Trophoblast cell (in vitro differentiated cells and primary cell): ENCODE measurements around the gene CD244.

Experiments used
- DNase-seq, 2 donors: peaks; one replicate each; pipeline ENCODE4 v3.0.0-alpha.2; 2016
- H2AFZ ChIP-seq: 2 replicates; pipeline ENCODE4 v1.6.1; 2013; ENCODE audit warnings: low read length, moderate library complexity, mild to moderate bottlenecking; ENCODE audit not compliant: insufficient read depth, poor library complexity
- H2AK5ac ChIP-seq: 2 replicates; pipeline ENCODE4 v1.6.1; 2013; ENCODE audit warnings: mild to moderate bottlenecking, low read length
- H2BK120ac ChIP-seq: 2 replicates; pipeline ENCODE4 v1.6.1; 2013; ENCODE audit warnings: low read length, mild to moderate bottlenecking, moderate library complexity; ENCODE audit not compliant: insufficient read depth, poor library complexity
- H2BK12ac ChIP-seq: 2 replicates; pipeline ENCODE4 v1.6.1; 2013; ENCODE audit warnings: mild to moderate bottlenecking, low read length, moderate library complexity
- H2BK5ac ChIP-seq: 2 replicates; pipeline ENCODE4 v1.6.1; 2013; ENCODE audit warnings: low read length, low read depth, moderate library complexity, mild to moderate bottlenecking; ENCODE audit not compliant: poor library complexity
- H3K14ac ChIP-seq: 2 replicates; pipeline ENCODE4 v1.6.1; 2013; ENCODE audit warnings: mild to moderate bottlenecking, low read length
- H3K18ac ChIP-seq: 2 replicates; pipeline ENCODE4 v1.6.1; 2013; ENCODE audit warnings: mild to moderate bottlenecking, low read length
- H3K23ac ChIP-seq: 2 replicates; pipeline ENCODE4 v1.6.1; 2013; ENCODE audit warnings: low read length
- H3K27ac ChIP-seq: 2 replicates; pipeline ENCODE4 v1.5.1; 2013; ENCODE audit warnings: low read depth, mild to moderate bottlenecking, inconsistent platforms, low read length, moderate library complexity
- H3K27me3 ChIP-seq: 2 replicates; pipeline ENCODE4 v1.6.1; 2013; ENCODE audit warnings: inconsistent platforms, mild to moderate bottlenecking, low read length, moderate library complexity; ENCODE audit not compliant: insufficient read depth
- H3K36me3 ChIP-seq, 2 experiments: 1 replicate in 1 of 2; 2 replicates in 1 of 2; pipeline ENCODE4 v1.6.1; 2013; ENCODE audit warnings: low read length in 2 of 2, mild to moderate bottlenecking in 2 of 2, moderate library complexity in 1 of 2; ENCODE audit not compliant: insufficient read depth in 2 of 2, control insufficient read depth in 1 of 2
- H3K4ac ChIP-seq: 2 replicates; pipeline ENCODE4 v1.6.1; 2013; ENCODE audit warnings: low read depth, mild to moderate bottlenecking, low read length, moderate library complexity
- H3K4me1 ChIP-seq, 2 experiments: 1 replicate in 1 of 2; 2 replicates in 1 of 2; pipeline ENCODE4 v1.6.1; 2013; ENCODE audit warnings: low read length in 2 of 2, mild to moderate bottlenecking in 2 of 2, moderate library complexity in 1 of 2; ENCODE audit not compliant: insufficient read depth in 2 of 2, control insufficient read depth in 1 of 2
- H3K4me2 ChIP-seq: 2 replicates; pipeline ENCODE4 v1.6.1; 2013; ENCODE audit warnings: inconsistent platforms, mild to moderate bottlenecking, low read length, moderate library complexity
- H3K4me3 ChIP-seq: 2 replicates; pipeline ENCODE4 v1.5.1; 2013; ENCODE audit warnings: mild to moderate bottlenecking, low read depth, low read length, inconsistent platforms
- H3K79me1 ChIP-seq: one replicate; pipeline ENCODE4 v1.6.1; 2013; ENCODE audit warnings: low read length
- H3K79me2 ChIP-seq: 2 replicates; pipeline ENCODE4 v1.6.1; 2013; ENCODE audit warnings: low read length, mild to moderate bottlenecking; ENCODE audit not compliant: control insufficient read depth, insufficient read depth, poor library complexity
- H3K9ac ChIP-seq: 2 replicates; pipeline ENCODE4 v1.6.1; 2013; ENCODE audit warnings: mild to moderate bottlenecking, low read length
- H3K9me3 ChIP-seq: 2 replicates; pipeline ENCODE4 v1.6.1; 2013; ENCODE audit warnings: low read depth, mild to moderate bottlenecking, control low read depth, inconsistent platforms, low read length; ENCODE audit not compliant: insufficient read depth
- H4K12ac ChIP-seq: 2 replicates; pipeline ENCODE4 v1.6.1; 2013; ENCODE audit warnings: low read depth, mild to moderate bottlenecking, low read length, moderate library complexity
- H4K8ac ChIP-seq: 2 replicates; pipeline ENCODE4 v1.6.1; 2013; ENCODE audit warnings: low read depth, mild to moderate bottlenecking, low read length, moderate library complexity
- H4K91ac ChIP-seq: one replicate; pipeline ENCODE4 v1.6.1; 2013; ENCODE audit warnings: low read depth, mild to moderate bottlenecking, low read length, moderate library complexity
- WGBS: extraction: QIAGEN DNeasy Blood & Tissue Kit; methylation state at CpG from one replicate; pipeline ENCODE4 v1.1.7; 2013; ENCODE audit warnings: missing lambda C conversion rate; ENCODE audit not compliant: insufficient read length, insufficient coverage; ENCODE audit errors: extremely low coverage; 5-methylcytosine and 5-hydroxymethylcytosine counted together

CD244 gene

DNA sequence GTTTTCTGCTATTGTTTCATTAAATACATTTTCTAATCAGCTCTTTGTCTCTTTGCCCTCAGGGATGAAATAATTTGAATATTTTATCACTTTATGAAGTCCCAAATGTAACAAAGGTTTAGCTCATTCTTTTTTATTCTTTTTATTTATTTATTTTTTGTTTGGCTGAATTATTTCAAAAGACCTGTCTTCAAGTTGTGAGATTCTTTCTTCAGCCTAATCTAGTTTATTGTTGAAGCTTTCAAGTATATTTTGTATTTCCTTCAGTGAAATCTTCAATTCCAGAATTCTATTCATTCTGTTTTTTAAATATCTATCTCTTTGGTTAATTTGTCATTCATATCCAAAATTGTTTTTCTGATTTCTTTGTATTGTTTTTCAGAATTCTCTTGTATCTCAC, 55.9 kb downstream of the CD244 start:
- no peak overlapping the region for H3K27ac ChIP-seq
- H3K23ac ChIP-seq = no peak overlapping the region
- no peak overlapping the region for H4K8ac ChIP-seq
- H3K4ac ChIP-seq = no peak overlapping the region
- H2AK5ac ChIP-seq = no peak overlapping the region
- H3K9me3 ChIP-seq = peaks cover 6% of the 10 kb centered on the region
- no peaks in the 10 kb centered on the region for H3K27me3 ChIP-seq
- no peaks in the 10 kb centered on the region for H3K79me1 ChIP-seq
- no peaks in the 10 kb centered on the region for H3K79me2 ChIP-seq
- no peak overlapping the region for H3K18ac ChIP-seq
- no peak overlapping the region for H3K4me2 ChIP-seq
- no peaks in the 10 kb centered on the region for H3K36me3 ChIP-seq
- H3K14ac ChIP-seq = no peak overlapping the region
- no peak overlapping the region for H4K91ac ChIP-seq
- H2BK120ac ChIP-seq = no peak overlapping the region
- H2AFZ ChIP-seq = no peak overlapping the region
- peaks cover 3 to 11% of the 10 kb centered on the region in 2 experiments for H3K4me1 ChIP-seq
- no peak for DNase-seq
- H3K4me3 ChIP-seq = no peak overlapping the region
- no peak overlapping the region for H3K9ac ChIP-seq
- no peak overlapping the region for H2BK12ac ChIP-seq
- no peak overlapping the region for H4K12ac ChIP-seq
- no peak overlapping the region for H2BK5ac ChIP-seq

GRCh38 chr1:160806109-160806665, 56.5 kb downstream of the CD244 start:
- H3K9me3 ChIP-seq = peaks cover 8% of the 10 kb centered on the region
- no peak overlapping the region for H2AFZ ChIP-seq
- H3K14ac ChIP-seq = no peak overlapping the region
- H3K4me3 ChIP-seq = no peak overlapping the region
- H3K18ac ChIP-seq = no peak overlapping the region
- DNase-seq = no peak
- H4K8ac ChIP-seq = no peak overlapping the region
- no peak overlapping the region for H2BK5ac ChIP-seq
- H3K4me1 ChIP-seq = peaks cover 3 to 11% of the 10 kb centered on the region in 2 experiments
- H3K36me3 ChIP-seq = no peaks in the 10 kb centered on the region
- no peak overlapping the region for H3K4me2 ChIP-seq
- H2BK120ac ChIP-seq = no peak overlapping the region
- no peaks in the 10 kb centered on the region for H3K79me2 ChIP-seq
- no peaks in the 10 kb centered on the region for H3K79me1 ChIP-seq
- no peak overlapping the region for H4K91ac ChIP-seq
- H4K12ac ChIP-seq = no peak overlapping the region
- H2BK12ac ChIP-seq = no peak overlapping the region
- H2AK5ac ChIP-seq = no peak overlapping the region
- H3K4ac ChIP-seq = no peak overlapping the region
- H3K27me3 ChIP-seq = no peaks in the 10 kb centered on the region
- no CpG with 5 or more reads among the region's 1 CpG for WGBS
- no peak overlapping the region for H3K27ac ChIP-seq
- no peak overlapping the region for H3K9ac ChIP-seq
- no peak overlapping the region for H3K23ac ChIP-seq

DNA sequence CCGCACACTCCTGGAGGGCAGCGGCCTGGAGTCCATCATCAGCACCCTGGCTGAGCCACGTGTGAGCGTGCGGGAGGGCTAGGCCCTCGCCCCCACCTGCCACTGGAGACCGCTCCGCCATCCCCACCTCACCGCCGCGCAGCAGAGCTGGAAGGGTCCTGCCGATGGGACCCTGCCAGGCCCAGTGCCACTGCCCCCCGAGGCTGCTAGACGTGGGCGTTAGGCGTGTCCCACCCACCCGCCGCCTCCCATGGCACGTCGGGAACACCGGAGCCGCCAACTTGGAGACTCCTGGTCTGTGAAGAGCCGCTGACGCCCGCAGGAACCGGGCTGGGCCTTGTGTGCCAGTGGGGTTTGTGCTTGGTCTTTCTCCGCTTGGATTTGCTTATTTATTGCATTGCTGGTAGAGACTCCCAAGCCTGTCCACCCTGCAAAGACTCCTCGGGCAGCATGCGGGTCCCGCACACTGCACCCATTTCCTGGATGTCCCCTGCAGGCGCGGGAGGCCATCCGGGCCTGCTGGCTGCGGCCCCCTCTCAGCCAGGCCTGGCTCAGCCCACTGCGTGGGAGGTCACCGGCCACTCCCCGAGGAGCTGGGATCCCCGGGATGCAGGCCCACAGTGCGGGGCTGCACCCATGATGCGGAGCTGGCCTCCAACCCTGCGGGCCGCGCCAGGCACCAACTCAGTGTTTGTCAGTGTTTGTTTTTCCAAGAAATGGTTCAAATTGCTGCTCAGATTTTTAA, 60.7 kb downstream of the CD244 start:
- H4K8ac ChIP-seq = no peak overlapping the region
- H3K79me2 ChIP-seq = no peaks in the 10 kb centered on the region
- no peaks in the 10 kb centered on the region for H3K79me1 ChIP-seq
- no peaks in the 10 kb centered on the region for H3K27me3 ChIP-seq
- DNase-seq = peak in 1 of 2 donors; percentile 11
- H3K4ac ChIP-seq = no peak overlapping the region
- no peak overlapping the region for H3K4me2 ChIP-seq
- H3K9ac ChIP-seq = no peak overlapping the region
- no peak overlapping the region for H3K23ac ChIP-seq
- H3K36me3 ChIP-seq = no peaks in the 10 kb centered on the region
- no peak overlapping the region for H4K91ac ChIP-seq
- H2BK120ac ChIP-seq = no peak overlapping the region
- no peak overlapping the region for H2AFZ ChIP-seq
- no peak overlapping the region for H3K14ac ChIP-seq
- no peak overlapping the region for H3K27ac ChIP-seq
- no peak overlapping the region for H2BK5ac ChIP-seq
- H4K12ac ChIP-seq = no peak overlapping the region
- H3K18ac ChIP-seq = no peak overlapping the region
- no peak overlapping the region for H2AK5ac ChIP-seq
- no peak overlapping the region for H2BK12ac ChIP-seq
- H3K4me3 ChIP-seq = no peak overlapping the region
- no peaks in the 10 kb centered on the region for H3K4me1 ChIP-seq
- WGBS = no CpG with 5 or more reads among the region's 43 CpGs
- H3K9me3 ChIP-seq = peaks cover 3% of the 10 kb centered on the region

- H3K18ac ChIP-seq = no peak overlapping the region
- H4K12ac ChIP-seq = no peak overlapping the region
- H3K4ac ChIP-seq = no peak overlapping the region
- WGBS = no CpG with 5 or more reads among the region's 4 CpGs
- H2AFZ ChIP-seq = no peak overlapping the region
- no peak overlapping the region for H3K27ac ChIP-seq
- H3K14ac ChIP-seq = no peak overlapping the region
- H4K8ac ChIP-seq = no peak overlapping the region
- H2BK5ac ChIP-seq = no peak overlapping the region
- peaks cover 3% of the 10 kb centered on the region for H3K9me3 ChIP-seq
- H3K4me2 ChIP-seq = no peak overlapping the region
- no peak overlapping the region for H3K4me3 ChIP-seq
- DNase-seq = no peak
- no peak overlapping the region for H2AK5ac ChIP-seq
- no peak overlapping the region for H3K23ac ChIP-seq
- no peaks in the 10 kb centered on the region for H3K4me1 ChIP-seq
- no peaks in the 10 kb centered on the region for H3K79me1 ChIP-seq
- H2BK120ac ChIP-seq = no peak overlapping the region
- no peak overlapping the region for H4K91ac ChIP-seq
- no peaks in the 10 kb centered on the region for H3K79me2 ChIP-seq
- H3K36me3 ChIP-seq = no peaks in the 10 kb centered on the region
- no peak overlapping the region for H3K9ac ChIP-seq
- H3K27me3 ChIP-seq = no peaks in the 10 kb centered on the region
- H2BK12ac ChIP-seq = no peak overlapping the region
Measured at GRCh38 chr1:160800645-160801408, 61.9 kb downstream of the CD244 start.
